Right renal cortex interstitium (tissue), 3 donors: Measurements from ENCODE around the gene SPANXB1. TPM values are rescaled to one million over a fixed set of nuclear protein-coding genes. Genes with fewer than 3 reads are reported as not detected.
"Not testable (repeated sequence)": the region's sequence is repeated elsewhere in the genome, so short reads cannot be mapped to it uniquely, and the experiment has no call there.

Experiments used
- DNase-seq, 3 donors: peaks; one replicate each; pipeline ENCODE4 v3.0.0-alpha.2; 2013; ENCODE audit warnings: low read depth in 3 of 3, low spot score in 2 of 3
- polyA plus RNA-seq, 3 donors: library from polyadenylated mRNA; unstranded; fragments of 120-200 nt; gene quantifications; one replicate each; pipeline ENCODE4 v1.2.1, GENCODE V29; 2013; ENCODE audit not compliant: insufficient read length in 3 of 3

SPANXB1 gene
- not detected for polyA plus RNA-seq

DNA sequence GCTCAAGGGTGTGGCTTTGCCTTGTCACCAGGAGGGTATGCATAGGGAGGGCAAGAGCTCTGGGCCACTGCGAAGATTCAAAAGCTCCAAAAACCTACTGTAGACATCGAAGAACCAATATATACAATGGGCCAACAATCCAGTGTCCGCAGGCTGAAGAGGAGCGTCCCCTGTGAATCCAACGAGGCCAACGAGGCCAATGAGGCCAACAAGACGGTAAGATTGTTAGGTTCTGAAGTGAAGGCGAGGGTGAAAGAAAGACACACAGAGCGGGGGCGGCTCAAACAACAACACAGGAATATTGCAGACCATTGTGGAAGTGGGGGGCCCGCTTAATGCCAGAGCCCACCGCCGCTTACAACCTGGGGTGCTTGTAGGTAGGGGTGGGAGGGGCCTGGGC lies at the start of gene SPANXB1:
TSS of gene SPANXB1 (plus strand) at position 27 of the 400 bp plus-strand sequence. CDS start at position 127, 100 bp downstream.
- not testable (repeated sequence) for DNase-seq

GRCh38 chrX:140967036-140967435 lies 35.4 kb upstream of the SPANXB1 start:
- no peak for DNase-seq

DNA sequence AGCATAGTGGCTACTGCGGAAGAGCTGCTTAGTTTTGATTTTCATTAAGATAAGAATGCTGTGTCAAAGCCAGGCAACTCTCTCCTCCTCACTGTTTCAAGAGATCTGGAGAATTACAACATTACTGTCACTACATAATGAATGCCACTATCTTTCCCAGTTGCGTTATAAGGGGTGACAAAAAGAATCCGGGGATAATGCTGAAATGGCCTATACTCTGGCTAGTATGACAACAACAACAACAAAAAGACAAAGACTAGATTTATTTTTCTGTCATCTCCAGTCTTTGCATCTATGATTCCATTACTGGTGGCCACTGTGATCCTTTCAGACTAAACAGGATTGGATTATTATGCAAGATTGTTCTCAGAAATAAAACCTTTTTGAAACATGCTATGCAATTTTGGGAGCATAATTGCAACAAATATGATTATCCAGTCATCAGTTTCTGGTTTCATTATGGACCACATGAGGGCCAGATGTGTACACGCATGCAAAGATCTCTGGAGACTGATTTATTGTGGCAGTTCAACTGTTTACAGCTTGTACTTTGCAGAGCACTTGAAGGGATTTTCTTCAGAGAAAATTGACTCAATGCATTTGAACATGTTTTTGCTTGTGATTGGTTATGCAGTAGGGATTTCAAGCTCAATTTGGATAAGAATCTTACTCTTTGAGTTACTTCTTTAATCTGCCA lies 31.1 kb upstream of the SPANXB1 start:
- DNase-seq, result no peak

DNA sequence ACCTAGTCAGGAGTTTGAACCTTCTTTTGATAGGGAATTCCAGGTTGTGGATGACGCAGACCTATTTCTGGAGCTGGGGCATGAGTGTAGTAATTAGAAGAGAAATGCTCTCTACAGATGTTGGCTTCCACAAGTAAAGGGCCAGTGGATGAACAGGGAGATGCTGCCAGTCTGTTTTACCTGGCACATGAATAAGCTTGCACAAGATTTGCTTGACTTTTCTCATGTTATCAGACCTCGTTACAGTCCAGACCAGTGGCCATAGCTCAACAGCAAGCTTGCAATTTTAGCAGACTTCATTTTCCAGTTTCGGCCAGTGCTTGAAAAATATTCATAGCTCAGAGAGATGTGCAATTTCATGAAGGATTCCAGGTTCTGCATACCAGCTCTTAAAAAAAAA lies 26.9 kb upstream of the SPANXB1 start:
- no peak for DNase-seq

- no peak for DNase-seq
Observed at GRCh38 chrX:140980271-140980670, 22.1 kb upstream of the SPANXB1 start.

DNA sequence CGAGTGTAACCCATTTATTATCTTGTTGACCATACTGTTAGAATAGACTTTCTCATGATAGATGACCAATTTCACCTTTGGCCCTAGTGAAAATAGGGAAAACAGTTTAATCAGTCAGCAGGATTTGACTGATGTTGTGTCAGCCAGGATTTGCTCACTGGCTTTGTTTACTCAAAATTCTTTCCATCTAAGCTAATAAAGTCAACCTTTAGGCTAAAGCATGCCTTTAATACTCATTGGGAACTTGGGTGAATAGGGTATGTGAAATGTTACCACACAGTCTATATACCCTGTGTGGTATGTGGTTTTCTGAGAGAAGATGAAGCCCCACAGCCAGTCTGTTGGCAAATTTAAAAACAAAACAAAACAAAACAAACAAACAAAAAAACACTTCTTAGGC lies 18.7 kb upstream of the SPANXB1 start:
- DNase-seq, result no peak

- not testable (repeated sequence) for DNase-seq
Observed at GRCh38 chrX:141005243-141005642, 2.8 kb downstream of the SPANXB1 start.

DNA sequence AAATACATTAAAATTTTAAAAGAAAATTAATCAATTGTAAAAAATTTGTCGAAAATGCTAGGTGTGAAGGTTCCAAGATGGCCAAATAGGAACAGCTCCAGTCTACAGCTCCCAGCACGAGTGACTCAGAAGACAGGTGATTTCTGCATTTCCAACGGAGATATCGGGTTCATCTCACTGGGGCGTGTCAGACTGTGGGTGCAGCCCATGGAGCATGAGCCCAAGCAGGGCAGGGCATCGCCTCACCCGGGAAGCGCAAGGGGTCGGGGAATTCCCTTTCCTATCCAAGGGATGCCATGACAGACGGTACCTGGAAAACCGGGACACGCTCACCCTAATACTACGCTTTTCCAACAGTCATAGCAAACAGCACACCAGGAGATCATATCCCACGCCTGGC lies 41.9 kb downstream of the SPANXB1 start:
- DNase-seq, result not testable (repeated sequence)

GRCh38 chrX:141049878-141050277 lies 47.5 kb downstream of the SPANXB1 start:
- not testable (repeated sequence) for DNase-seq

DNA sequence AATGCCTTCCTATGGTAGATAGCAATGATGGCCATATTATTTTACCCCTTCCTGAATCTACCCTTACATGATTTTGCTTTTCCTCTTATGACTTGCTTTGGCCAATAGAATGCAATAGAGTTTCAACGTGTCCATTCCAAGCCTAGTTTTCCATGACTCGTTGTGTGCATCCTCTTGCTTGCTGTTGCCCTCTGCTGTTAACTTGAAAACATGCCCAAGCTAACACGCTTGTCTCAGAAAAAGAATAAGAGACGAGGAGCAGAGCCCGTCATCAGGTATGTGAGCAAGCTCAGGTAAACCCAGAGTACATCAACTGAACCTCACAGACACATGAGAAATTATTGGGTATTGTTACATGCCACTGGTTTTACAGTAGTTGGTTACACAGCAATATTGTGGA lies 49.7 kb downstream of the SPANXB1 start:
- DNase-seq, result not testable (repeated sequence)

Other genes starting within 250 kb of the SPANXB1 start
- 10 to 100 TPM; 64.7 to 70.6 (median 64.9) TPM for gene LDOC1, start 174.5 kb downstream of the SPANXB1 start, polyA plus RNA-seq
- gene SPANXC, start 239.9 kb downstream of the SPANXB1 start, polyA plus RNA-seq, result not detected